CD14-positive monocyte (primary cell): Measurements from ENCODE around the gene HLA-DOA. TPM values are rescaled to one million over a fixed set of nuclear protein-coding genes. Genes with fewer than 3 reads are reported as not detected.

Source experiments
- DNase-seq, 3 donors: peaks; one replicate each; pipeline ENCODE4 v3.0.0-alpha.2; 2011 to 2022
- H2AFZ ChIP-seq: 2 replicates; pipeline ENCODE4 v1.6.0; 2012; ENCODE audit warnings: mild to moderate bottlenecking, low read depth, low read length, inconsistent platforms; ENCODE audit not compliant: insufficient read depth, poor library complexity, severe bottlenecking
- H3K27ac ChIP-seq, 2 donors: 1 replicate in 1 of 2; 2 replicates in 1 of 2; pipeline ENCODE4 v1.5.1; 2012 to 2013; ENCODE audit warnings: low read length in 2 of 2, control low read depth in 1 of 2, inconsistent platforms in 1 of 2, low read depth in 1 of 2, mild to moderate bottlenecking in 1 of 2
- H3K27me3 ChIP-seq, 2 donors: one replicate each; pipeline versions ENCODE4 v1.6.0 to v1.6.1; 2011 to 2013; ENCODE audit warnings: low read length in 2 of 2; ENCODE audit not compliant: control insufficient read depth in 2 of 2, insufficient read depth in 2 of 2
- H3K36me3 ChIP-seq, 2 donors: replicated peaks in 1 of 2; 1 replicate in 1 of 2; 2 replicates in 1 of 2; pipeline versions ENCODE4 v1.5.1 to v1.6.1; 2012 to 2013; ENCODE audit warnings: low read length in 2 of 2, control low read depth in 1 of 2, inconsistent platforms in 1 of 2, mild to moderate bottlenecking in 1 of 2; ENCODE audit not compliant: insufficient read depth in 2 of 2, control insufficient read depth in 1 of 2
- H3K4me1 ChIP-seq, 2 donors: 1 replicate in 1 of 2; 2 replicates in 1 of 2; pipeline versions ENCODE4 v1.5.1 to v1.6.1; 2012 to 2013; ENCODE audit warnings: low read length in 2 of 2, control low read depth in 1 of 2, inconsistent platforms in 1 of 2, mild to moderate bottlenecking in 1 of 2, moderate library complexity in 1 of 2; ENCODE audit not compliant: insufficient read depth in 2 of 2, control insufficient read depth in 1 of 2
- H3K4me2 ChIP-seq: replicated peaks from 2 replicates; pipeline ENCODE3; 2012; ENCODE audit warnings: low read length, moderate library complexity, mild to moderate bottlenecking; ENCODE audit not compliant: poor library complexity, severe bottlenecking; ENCODE audit errors: extremely low read depth
- H3K4me3 ChIP-seq, 3 experiments: fragments of 200-600 bp in 1 of 3; sonication (generic) in 1 of 3; replicated peaks in 1 of 3; 1 replicate in 2 of 3; 2 replicates in 1 of 3; pipeline ENCODE4 v1.5.1; 2011 to 2013; ENCODE audit warnings: low read length in 3 of 3, mild to moderate bottlenecking in 3 of 3, control low read depth in 2 of 3, low read depth in 2 of 3, inconsistent platforms in 1 of 3, moderate library complexity in 1 of 3
- H3K79me2 ChIP-seq: 2 replicates; pipeline ENCODE4 v1.6.0; 2012; ENCODE audit warnings: mild to moderate bottlenecking, control low read depth, inconsistent platforms, low read length, moderate library complexity; ENCODE audit not compliant: insufficient read depth
- H3K9ac ChIP-seq: 2 replicates; pipeline ENCODE4 v1.6.0; 2017; ENCODE audit warnings: low read length, mild to moderate bottlenecking; ENCODE audit not compliant: insufficient read depth, poor library complexity, severe bottlenecking
- H3K9me3 ChIP-seq, 2 donors: replicated peaks in 1 of 2; 1 replicate in 1 of 2; 2 replicates in 1 of 2; pipeline versions ENCODE4 v1.5.1 to v1.6.1; 2012 to 2013; ENCODE audit warnings: low read length in 2 of 2, control low read depth in 1 of 2; ENCODE audit not compliant: control insufficient read depth in 1 of 2, insufficient read depth in 1 of 2
- H4K20me1 ChIP-seq: 2 replicates; pipeline ENCODE4 v1.6.0; 2012; ENCODE audit warnings: mild to moderate bottlenecking, low read length, control low read depth, moderate library complexity; ENCODE audit not compliant: insufficient read depth
- H3K27ac Mint-ChIP-seq, 7 donors: one replicate each; pipeline ENCODE4 v1.8.0; 2020; ENCODE audit warnings: mild to moderate bottlenecking in 7 of 7, mixed read lengths in 7 of 7, moderate library complexity in 6 of 7, inconsistent platforms in 2 of 7
- H3K27me3 Mint-ChIP-seq, 3 donors: one replicate each; pipeline ENCODE4 v1.8.0; 2021 to 2022; ENCODE audit warnings: low read depth in 3 of 3, mild to moderate bottlenecking in 3 of 3, mixed read lengths in 3 of 3, moderate library complexity in 3 of 3, inconsistent platforms in 1 of 3
- H3K36me3 Mint-ChIP-seq, 2 donors: one replicate each; pipeline ENCODE4 v1.8.0; 2020; ENCODE audit warnings: mixed read lengths in 2 of 2, inconsistent platforms in 1 of 2, mild to moderate bottlenecking in 1 of 2
- H3K4me1 Mint-ChIP-seq: one replicate; pipeline ENCODE4 v1.8.0; 2020; ENCODE audit warnings: mild to moderate bottlenecking, mixed read lengths
- H3K4me3 Mint-ChIP-seq, 2 donors: one replicate each; pipeline ENCODE4 v1.8.0; 2020; ENCODE audit warnings: mild to moderate bottlenecking in 2 of 2, mixed read lengths in 2 of 2, moderate library complexity in 1 of 2
- H3K9me3 Mint-ChIP-seq, 7 donors: one replicate each; pipeline ENCODE4 v1.8.0; 2020 to 2022; ENCODE audit warnings: mixed read lengths in 7 of 7, mild to moderate bottlenecking in 6 of 7, moderate library complexity in 6 of 7, inconsistent platforms in 2 of 7
- WGBS: methylation state at CpG from one replicate; pipeline ENCODE4 v1.1.5; 2013; ENCODE audit warnings: missing lambda C conversion rate; ENCODE audit not compliant: insufficient coverage; 5-methylcytosine and 5-hydroxymethylcytosine counted together
- intact Hi-C, 2 donors: fragments of 100-400 bp; cut with micrococcal nuclease; formaldehyde crosslinking; loops; one replicate each; pipeline versions ENCODE4 v1.15.0 to v1.15.1; 2023
- polyA plus RNA-seq, 3 donors: library from polyadenylated mRNA; depleted of rRNA in 1 of 3; unstranded in 2 of 3; stranded (reverse) in 1 of 3; fragments of 300-500 nt in 2 of 3; fragments of >200 nt in 1 of 3; fragmentation: Illumina TruSeq in 2 of 3; gene quantifications; 1 replicate in 2 of 3; 2 replicates in 1 of 3; pipeline ENCODE4 v1.2.3, GENCODE V29; 2012 to 2021
- TF ChIP-seq, protein P1 (sequence below): fragments of 200-600 bp; IDR thresholded peaks from one replicate; pipeline ENCODE4 v1.8.0; 2022; ENCODE audit warnings: antibody characterized with exemption, mild to moderate bottlenecking

HLA-DOA gene
- polyA plus RNA-seq, 3 donors: 2.8 to 15.4 (median 9.1) TPM

DNA sequence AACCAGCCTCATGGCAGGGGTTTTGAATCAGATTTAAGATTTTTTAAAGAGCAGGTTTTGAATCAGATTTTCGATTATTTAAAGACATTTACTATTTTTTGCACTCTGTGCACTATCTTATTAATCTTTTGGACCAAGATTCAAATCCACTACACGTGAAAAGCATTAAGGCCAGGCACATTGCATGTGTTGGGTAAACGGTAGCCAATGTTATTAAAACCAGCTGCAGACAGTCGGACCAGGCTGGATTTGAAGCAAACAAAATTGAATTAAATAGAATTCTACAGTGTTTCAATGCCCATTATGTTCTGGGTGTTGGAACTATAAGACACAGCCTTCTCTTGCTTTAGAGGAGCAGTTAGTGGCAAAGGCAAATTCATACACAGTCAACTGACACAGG, 7.7 kb downstream of the HLA-DOA start:
- Mint-ChIP-seq H3K9me3 (no peaks in the 10 kb centered on the region), H3K4me3 (no peak overlapping the region), H3K27ac (no peak overlapping the region), H3K4me1 (peaks cover 11% of the 10 kb centered on the region), H3K36me3 (peaks cover 0 to 2% of the 10 kb centered on the region in 2 donors), H3K27me3 (peaks cover 8 to 10% (median 10%) of the 10 kb centered on the region in 3 donors)
- Histone ChIP-seq H2AFZ (no peak overlapping the region), H3K9me3 (no peaks in the 10 kb centered on the region), H3K4me1 (peaks cover 8 to 13% of the 10 kb centered on the region in 2 donors), H3K4me3 (no peak overlapping the region), H3K9ac (no peak overlapping the region), H3K79me2 (no peaks in the 10 kb centered on the region), H4K20me1 (no peaks in the 10 kb centered on the region), H3K27ac (no peak overlapping the region), H3K27me3 (no peaks in the 10 kb centered on the region), H3K36me3 (no peaks in the 10 kb centered on the region), H3K4me2 (no peak overlapping the region)
- DNase-seq: no peak
- intact Hi-C loops: no loop called here
- TF ChIP-seq, protein P1, sequence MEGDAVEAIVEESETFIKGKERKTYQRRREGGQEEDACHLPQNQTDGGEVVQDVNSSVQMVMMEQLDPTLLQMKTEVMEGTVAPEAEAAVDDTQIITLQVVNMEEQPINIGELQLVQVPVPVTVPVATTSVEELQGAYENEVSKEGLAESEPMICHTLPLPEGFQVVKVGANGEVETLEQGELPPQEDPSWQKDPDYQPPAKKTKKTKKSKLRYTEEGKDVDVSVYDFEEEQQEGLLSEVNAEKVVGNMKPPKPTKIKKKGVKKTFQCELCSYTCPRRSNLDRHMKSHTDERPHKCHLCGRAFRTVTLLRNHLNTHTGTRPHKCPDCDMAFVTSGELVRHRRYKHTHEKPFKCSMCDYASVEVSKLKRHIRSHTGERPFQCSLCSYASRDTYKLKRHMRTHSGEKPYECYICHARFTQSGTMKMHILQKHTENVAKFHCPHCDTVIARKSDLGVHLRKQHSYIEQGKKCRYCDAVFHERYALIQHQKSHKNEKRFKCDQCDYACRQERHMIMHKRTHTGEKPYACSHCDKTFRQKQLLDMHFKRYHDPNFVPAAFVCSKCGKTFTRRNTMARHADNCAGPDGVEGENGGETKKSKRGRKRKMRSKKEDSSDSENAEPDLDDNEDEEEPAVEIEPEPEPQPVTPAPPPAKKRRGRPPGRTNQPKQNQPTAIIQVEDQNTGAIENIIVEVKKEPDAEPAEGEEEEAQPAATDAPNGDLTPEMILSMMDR: no peak
- WGBS: no CpG with 5 or more reads among the region's 4 CpGs

DNA sequence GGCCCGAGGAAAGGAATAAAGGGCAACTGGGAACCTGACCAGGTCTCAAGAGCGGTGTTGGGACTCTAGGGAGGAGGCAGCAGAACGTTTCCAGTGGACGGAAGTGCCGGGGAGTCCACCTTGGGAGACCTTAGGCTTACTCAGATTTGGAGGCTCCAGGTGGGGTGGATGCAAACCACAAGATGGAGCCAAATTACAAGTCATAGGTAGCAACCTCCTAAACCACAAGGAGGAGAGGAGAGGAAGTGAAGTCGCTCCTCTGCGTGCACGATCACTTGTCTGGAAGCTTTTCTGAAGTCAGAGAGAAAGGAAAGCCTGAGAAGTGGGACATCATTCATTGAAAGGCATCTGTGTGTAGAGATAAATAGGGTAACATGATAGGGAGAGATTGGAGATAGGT, 9.3 kb downstream of the HLA-DOA start:
- Histone ChIP-seq H3K27ac (no peak overlapping the region), H3K9me3 (no peaks in the 10 kb centered on the region), H3K27me3 (peaks cover 3% of the 10 kb centered on the region in 2 donors), H4K20me1 (no peaks in the 10 kb centered on the region), H2AFZ (peak overlapping the region; percentile 2), H3K4me2 (no peak overlapping the region), H3K4me1 (peaks cover 8 to 13% of the 10 kb centered on the region in 2 donors), H3K4me3 (no peak overlapping the region), H3K9ac (no peak overlapping the region), H3K36me3 (no peaks in the 10 kb centered on the region), H3K79me2 (no peaks in the 10 kb centered on the region)
- intact Hi-C loops: no loop called here
- peak overlapping the region in 1 of 7 donors; percentile 18 for H3K27ac Mint-ChIP-seq
- peaks cover 11% of the 10 kb centered on the region for H3K4me1 Mint-ChIP-seq
- DNase-seq: peak in 2 of 3 donors; percentile 17 to 49
- TF ChIP-seq, protein P1: peak; percentile 19
- no peaks in the 10 kb centered on the region for H3K9me3 Mint-ChIP-seq
- no peaks in the 10 kb centered on the region for H3K36me3 Mint-ChIP-seq
- no peak overlapping the region for H3K4me3 Mint-ChIP-seq
- WGBS: 29% methylated on average over 5 of the region's 8 CpGs
- H3K27me3 Mint-ChIP-seq: peaks cover 11 to 13% (median 12%) of the 10 kb centered on the region in 3 donors
